HG03175 (cell line): ENCODE results near the gene FBXW12.

ENCODE experiments used
- ATAC-seq: cut with Tn5 transposase; IDR thresholded peaks from one replicate; pipeline ENCODE4 v1.9.1; 2021; ENCODE audit warnings: mild to moderate bottlenecking, moderate library complexity; ENCODE audit not compliant: unreplicated experiment

FBXW12 gene

GRCh38 chr3:48434591-48435222, 62.7 kb downstream of the FBXW12 start:
- no peak for ATAC-seq

- no peak for ATAC-seq
These were observed 63.2 kb downstream of the FBXW12 start for GRCh38 chr3:48435223-48435595.

- no peak for ATAC-seq
These were observed 63.9 kb downstream of the FBXW12 start for GRCh38 chr3:48435774-48436476.

DNA sequence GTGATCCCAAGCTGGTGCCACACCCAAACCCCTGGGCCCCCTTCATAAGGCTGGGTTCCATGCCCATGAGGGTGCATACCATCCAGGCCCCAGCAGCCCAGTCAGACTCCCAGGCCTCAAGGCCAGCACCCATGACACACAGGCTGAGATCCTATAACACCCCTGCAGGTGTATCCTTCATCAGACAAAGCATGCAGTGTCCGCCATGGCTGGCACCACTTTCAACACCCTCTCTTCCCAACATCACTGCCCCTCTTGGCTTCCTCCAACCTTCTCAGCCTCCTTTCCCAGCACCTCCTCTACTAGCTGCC, 64.4 kb downstream of the FBXW12 start:
- no peak for ATAC-seq

DNA sequence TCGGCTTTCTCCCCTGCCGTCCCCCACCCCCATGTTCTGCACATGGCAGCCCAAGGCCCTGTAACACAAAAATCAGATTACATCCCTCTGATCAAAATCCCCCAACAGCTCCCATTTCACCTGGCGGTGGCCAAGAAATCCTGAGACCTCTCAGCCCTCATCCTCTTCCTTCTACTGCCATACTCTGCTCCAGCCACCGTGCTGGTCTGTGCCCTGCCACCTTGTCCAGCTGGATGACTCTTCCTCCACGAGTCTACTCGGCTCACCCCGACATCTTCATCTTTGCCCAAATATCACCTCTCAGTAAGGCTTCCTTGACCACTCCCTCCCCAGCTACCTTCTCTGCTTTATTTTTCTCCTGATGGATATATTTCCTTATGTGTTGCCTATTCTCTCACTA, 64.8 kb downstream of the FBXW12 start:
- no peak for ATAC-seq

DNA sequence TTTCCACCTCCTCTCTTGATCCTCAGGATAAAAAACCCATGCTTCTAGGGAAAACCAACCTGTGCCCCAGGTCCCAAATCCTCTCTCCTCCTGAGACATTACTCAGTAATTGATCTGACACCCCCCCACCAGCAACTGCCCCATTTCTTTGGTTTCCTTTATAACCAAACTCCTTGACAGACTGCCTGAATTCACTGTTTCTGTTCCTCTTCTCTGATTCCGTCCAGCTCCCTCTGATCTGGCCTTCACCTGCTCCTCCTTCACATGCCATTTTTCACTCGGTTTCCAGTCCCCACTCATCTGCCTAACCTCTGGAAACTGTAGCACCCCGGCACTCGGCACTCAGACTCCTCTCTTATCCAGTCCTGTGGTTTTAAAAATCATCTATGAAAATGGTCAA, 65.8 kb downstream of the FBXW12 start:
- ATAC-seq = no peak

DNA sequence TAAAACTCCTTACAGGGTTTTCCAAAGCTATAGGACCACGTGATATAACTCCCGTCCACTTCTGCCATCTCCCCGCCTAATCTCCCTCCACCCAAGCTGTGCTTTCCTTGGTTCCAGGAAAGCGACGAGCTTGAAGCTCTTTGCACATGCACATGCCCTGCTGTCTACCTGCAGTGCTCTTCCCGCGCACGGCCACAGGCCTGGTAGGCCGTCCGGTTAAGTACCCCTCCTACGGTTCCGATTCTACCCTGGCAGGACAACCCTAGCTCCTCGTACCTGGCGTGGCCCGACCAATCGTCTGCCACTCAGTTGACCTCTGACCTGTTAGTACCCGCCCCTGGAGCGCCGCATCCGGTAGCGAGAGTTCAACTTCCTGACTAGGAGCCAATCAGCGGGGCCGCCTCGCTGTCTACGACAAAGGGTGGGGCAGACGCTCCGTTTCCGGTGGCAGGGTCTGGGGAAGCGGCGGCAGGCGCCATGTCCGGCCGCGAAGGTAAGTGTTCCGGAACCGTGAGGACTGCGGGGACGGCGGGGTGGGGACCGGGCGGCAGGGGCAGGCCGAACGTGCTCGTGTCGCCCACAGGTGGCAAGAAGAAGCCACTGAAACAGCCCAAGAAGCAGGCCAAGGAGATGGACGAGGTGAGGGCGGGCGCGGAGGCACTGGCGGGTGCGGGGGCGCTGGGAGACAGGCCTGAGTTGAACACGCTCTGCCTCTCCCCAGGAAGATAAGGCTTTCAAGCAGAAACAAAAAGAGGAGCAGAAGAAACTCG, 68.0 kb downstream of the FBXW12 start, which contains the start of the genes CCDC51 and TMA7:
Gene CCDC51 (minus strand): TSS at position 300 of the 770 bp plus-strand sequence. CDS start 4,991 bp downstream, outside the sequence.
Gene TMA7 (plus strand): TSS at position 438 of the 770 bp plus-strand sequence. CDS start 40 bp downstream, at position 478.
- peak; percentile 96 for ATAC-seq

- no peak for ATAC-seq
These were observed 68.6 kb downstream of the FBXW12 start for GRCh38 chr3:48440590-48440958.

DNA sequence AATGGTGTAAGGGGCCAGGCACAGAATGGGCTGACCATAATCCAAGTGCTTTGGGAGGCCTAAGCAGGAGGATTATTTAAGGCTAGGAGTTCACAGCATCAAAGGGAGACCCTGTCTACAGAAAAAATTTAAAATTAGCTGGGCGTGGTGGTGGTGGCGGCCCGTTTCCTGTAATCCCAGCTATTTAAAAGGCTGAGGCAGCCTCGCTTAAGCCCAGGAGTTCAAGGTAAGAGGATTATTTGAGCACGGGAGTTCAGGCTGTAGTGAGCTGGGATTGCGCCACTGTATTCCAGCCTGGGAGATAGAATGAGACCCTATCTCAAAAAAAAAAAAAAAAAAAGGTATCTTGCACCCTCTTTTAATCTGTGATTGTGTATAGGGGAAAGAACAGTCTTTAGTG, 69.9 kb downstream of the FBXW12 start:
- no peak for ATAC-seq
